A673 (cell line): ENCODE data around the gene CTIF. TPM values are rescaled to one million over a fixed set of nuclear protein-coding genes. Genes with fewer than 3 reads are reported as not detected.

Source experiments
- BruUV-seq: library from RNA; stranded (reverse); fragments of 400-500 nt; replicated peaks from 2 replicates; lab custom pipeline; 2021; lab: Mats Ljungman, UMichigan
- CTCF ChIA-PET: fragments of 300-600 bp; sonication (Branson Sonifier 250); formaldehyde crosslinking; loops from one replicate; lab custom pipeline; 2022; ENCODE audit warnings: antibody characterized with exemption; lab: Charles Lee
- POLR2A ChIA-PET: fragments of 300-600 bp; sonication (Branson Sonifier 250); formaldehyde crosslinking; loops from one replicate; lab custom pipeline; 2022; ENCODE audit warnings: antibody characterized with exemption; ENCODE audit not compliant: low non-redundant PET; lab: Charles Lee
- DNase-seq: peaks from one replicate; pipeline ENCODE4 v3.0.0-alpha.2; 2015; ENCODE audit warnings: low spot score
- H3K27ac ChIP-seq: fragments of 200-600 bp; sonication (generic); 2 replicates; pipeline ENCODE4 v1.5.1; 2016; ENCODE audit warnings: mixed run types, low read depth, mild to moderate bottlenecking, mixed read lengths, antibody characterized with exemption, low read length; ENCODE audit not compliant: poor library complexity, severe bottlenecking
- H3K27me3 ChIP-seq: fragments of 200-600 bp; sonication (generic); replicated peaks from 2 replicates; pipeline ENCODE4 v1.6.1; 2017; ENCODE audit warnings: mixed run types, low read depth, mild to moderate bottlenecking, mixed read lengths, antibody characterized with exemption, low read length; ENCODE audit not compliant: insufficient read depth, poor library complexity
- H3K36me3 ChIP-seq: fragments of 200-600 bp; sonication (generic); 2 replicates; pipeline ENCODE4 v1.6.1; 2016; ENCODE audit warnings: mixed run types, mild to moderate bottlenecking, mixed read lengths, antibody characterized with exemption, low read length; ENCODE audit not compliant: insufficient read depth, poor library complexity, severe bottlenecking
- H3K4me1 ChIP-seq: fragments of 200-600 bp; sonication (generic); 2 replicates; pipeline ENCODE4 v1.6.1; 2017; ENCODE audit warnings: mixed run types, mild to moderate bottlenecking, mixed read lengths, antibody characterized with exemption, low read length; ENCODE audit not compliant: insufficient read depth, poor library complexity, severe bottlenecking
- H3K4me3 ChIP-seq: fragments of 200-600 bp; sonication (generic); 2 replicates; pipeline ENCODE4 v1.5.1; 2016; ENCODE audit warnings: low read depth, mixed run types, mild to moderate bottlenecking, mixed read lengths, low read length; ENCODE audit not compliant: poor library complexity, severe bottlenecking
- H3K9me3 ChIP-seq: fragments of 200-600 bp; sonication (generic); 2 replicates; pipeline ENCODE4 v1.6.1; 2016; ENCODE audit warnings: mixed run types, low read depth, mild to moderate bottlenecking, mixed read lengths, antibody characterized with exemption, low read length; ENCODE audit not compliant: poor library complexity, severe bottlenecking
- CTCF ChIP-seq: fragments of 300-800, 200-600 bp; sonication (generic); conservative IDR thresholded peaks from 2 replicates; pipeline ENCODE4 v1.5.1; 2017; ENCODE audit warnings: low read depth, mild to moderate bottlenecking, antibody characterized with exemption, low read length, moderate library complexity, mixed read lengths
- EZH2 ChIP-seq: fragments of 200-600 bp; sonication (generic); IDR thresholded peaks from 2 replicates; pipeline ENCODE4 v1.6.1; 2017; ENCODE audit warnings: borderline replicate concordance, low read depth, mild to moderate bottlenecking, mixed read lengths, antibody characterized with exemption, low read length; ENCODE audit not compliant: poor library complexity, severe bottlenecking
- intact Hi-C: fragments of 100-400 bp; cut with micrococcal nuclease; formaldehyde crosslinking; loops from one replicate; pipeline ENCODE4 v1.10.0; 2022; ENCODE audit not compliant: unreplicated experiment
- total RNA-seq: library from RNA; stranded (reverse); gene quantifications from 2 replicates; pipeline ENCODE4 v1.2.3, GENCODE V29; 2021

Gene CTIF
- total RNA-seq, 1 experiment from 2014 or later, result 23.5 TPM

- intact Hi-C loops, result no loop called here
- H3K27me3 ChIP-seq, result peaks cover 12% of the 10 kb centered on the region
- no peak for TF ChIP-seq EZH2
- no peak for TF ChIP-seq CTCF
- BruUV-seq, result no TSS peak
- no peaks in the 10 kb centered on the region for H3K9me3 ChIP-seq
- CTCF ChIA-PET, result interaction anchor here (0.6 kb wide), 1 partner anchor 9 kb away, joined by 3 read pairs; no protein-coding TSS in a partner anchor
- H3K27ac ChIP-seq, result no peak overlapping the region
- no peaks in the 10 kb centered on the region for H3K36me3 ChIP-seq
- POLR2A ChIA-PET, result no interaction called here
- no peak for DNase-seq
- H3K4me3 ChIP-seq, result no peak overlapping the region
- no peaks in the 10 kb centered on the region for H3K4me1 ChIP-seq
Observed at GRCh38 chr18:48521723-48522122, 17.1 kb upstream of the CTIF start.

GRCh38 chr18:48525671-48526070 is 13.2 kb upstream of the CTIF start:
- CTCF ChIA-PET, result no interaction called here
- Histone ChIP-seq H3K36me3 (no peaks in the 10 kb centered on the region), H3K27me3 (peaks cover 3% of the 10 kb centered on the region), H3K27ac (no peak overlapping the region), H3K4me1 (no peaks in the 10 kb centered on the region), H3K9me3 (no peaks in the 10 kb centered on the region), H3K4me3 (no peak overlapping the region)
- POLR2A ChIA-PET, result no interaction called here
- no peak for DNase-seq
- intact Hi-C loops, result no loop called here
- TF ChIP-seq EZH2 (no peak), CTCF (no peak)
- no TSS peak for BruUV-seq

- Histone ChIP-seq H3K36me3 (no peaks in the 10 kb centered on the region), H3K4me3 (no peak overlapping the region), H3K27me3 (peaks cover 3% of the 10 kb centered on the region), H3K9me3 (no peaks in the 10 kb centered on the region), H3K27ac (no peak overlapping the region), H3K4me1 (peaks cover under 1% of the 10 kb centered on the region)
- ChIA-PET CTCF (no interaction called here), POLR2A (no interaction called here)
- intact Hi-C loops, result no loop called here
- no TSS peak for BruUV-seq
- TF ChIP-seq CTCF, result no peak
- TF ChIP-seq EZH2, result no peak
- DNase-seq, result no peak
Observed at GRCh38 chr18:48527461-48527860, 11.4 kb upstream of the CTIF start.
